GM18907 (cell line): ENCODE results near the gene CMKLR1.

Source experiments
- ATAC-seq: cut with Tn5 transposase; IDR thresholded peaks from one replicate; pipeline ENCODE4 v1.9.1; 2021; ENCODE audit warnings: mild to moderate bottlenecking, moderate library complexity; ENCODE audit not compliant: unreplicated experiment

CMKLR1 gene

DNA sequence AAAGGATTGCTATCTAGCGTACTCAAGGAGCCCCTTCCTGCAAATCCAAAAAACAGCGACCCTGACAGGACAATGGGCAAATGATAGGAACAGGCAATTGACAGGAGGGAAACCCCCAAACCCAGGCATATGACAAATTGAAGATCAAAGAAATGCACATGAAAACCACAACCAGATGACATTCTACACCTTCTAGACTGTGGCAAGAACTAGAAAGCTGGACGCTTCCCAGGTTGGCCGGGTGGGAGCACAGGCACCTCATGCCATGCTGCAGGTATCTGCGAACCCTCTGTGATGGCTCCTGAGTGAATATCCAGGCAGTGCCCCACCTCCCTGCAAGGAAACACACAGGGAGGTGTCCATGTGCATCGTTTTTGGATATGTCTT, 37.1 kb downstream of the CMKLR1 start:
- no peak for ATAC-seq

DNA sequence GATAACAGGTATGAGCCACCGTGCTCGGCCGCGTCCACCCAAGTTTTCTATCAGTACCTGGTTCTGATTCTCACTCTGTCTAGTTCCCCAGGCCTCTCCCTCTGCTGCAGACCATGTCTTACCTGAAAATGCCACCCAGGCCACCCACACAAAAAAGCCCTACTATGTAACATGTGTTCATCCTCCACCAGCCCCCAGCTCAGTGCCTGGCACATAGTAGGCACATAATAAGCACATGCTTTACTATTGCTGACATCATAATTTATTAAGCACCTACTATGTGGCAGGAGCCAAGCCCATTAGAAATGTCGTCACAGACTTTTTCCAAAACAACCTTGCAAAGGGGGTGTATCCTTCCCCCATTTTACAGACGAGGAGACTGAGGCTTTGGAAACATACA, 37.8 kb downstream of the CMKLR1 start:
- ATAC-seq = no peak

DNA sequence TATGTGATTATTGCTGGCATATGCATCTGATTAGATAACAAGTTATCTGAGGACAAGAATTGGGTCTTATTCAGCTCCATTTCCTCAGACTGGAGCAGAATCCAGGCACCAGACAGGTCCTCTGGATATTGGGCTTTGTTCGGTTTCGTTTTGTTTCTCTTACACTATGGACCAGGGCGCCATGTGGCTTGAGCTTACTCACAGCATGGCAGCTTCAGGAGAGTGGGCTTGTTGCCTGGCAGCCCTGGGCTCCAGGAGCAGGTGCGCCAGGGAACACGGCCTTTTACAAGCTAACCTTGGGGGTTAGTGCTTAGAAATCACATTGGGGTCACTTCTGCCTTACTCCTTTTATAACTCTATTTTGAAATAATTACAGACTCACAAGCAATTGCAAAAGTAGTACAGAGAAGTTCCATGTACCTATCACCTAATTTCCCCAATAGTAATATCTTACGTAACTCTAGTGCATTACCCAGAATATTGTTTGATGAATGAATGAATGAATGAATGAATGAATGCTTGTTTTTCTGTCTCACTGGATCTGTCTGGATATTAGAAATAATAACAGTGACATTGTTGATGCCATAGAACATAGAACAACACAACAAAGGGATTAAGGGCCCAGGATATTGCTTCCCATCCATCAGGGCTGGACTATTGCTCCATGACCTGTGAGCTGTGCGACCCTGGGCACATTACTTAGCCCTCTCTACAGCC, 39.0 kb downstream of the CMKLR1 start:
- no peak for ATAC-seq

DNA sequence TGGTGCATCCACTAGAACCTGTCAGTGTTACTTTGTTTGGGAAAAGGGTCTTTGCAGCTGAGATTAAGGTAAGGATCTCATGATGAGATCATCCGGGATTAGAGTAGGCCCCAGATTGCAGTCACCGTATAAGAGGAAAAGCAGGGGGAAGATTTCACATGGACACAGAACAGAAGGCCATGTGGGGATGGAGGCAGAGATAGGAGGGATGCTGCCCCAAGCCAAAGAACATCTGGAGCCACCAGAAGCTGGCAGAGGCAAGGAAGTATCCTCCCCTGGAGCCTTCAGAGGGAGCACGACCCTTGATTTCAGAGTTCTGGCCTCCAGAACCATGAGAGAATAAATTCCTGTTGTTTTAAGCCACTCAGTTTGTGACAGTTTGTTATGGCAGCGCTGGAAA, 39.6 kb downstream of the CMKLR1 start:
- no peak for ATAC-seq

DNA sequence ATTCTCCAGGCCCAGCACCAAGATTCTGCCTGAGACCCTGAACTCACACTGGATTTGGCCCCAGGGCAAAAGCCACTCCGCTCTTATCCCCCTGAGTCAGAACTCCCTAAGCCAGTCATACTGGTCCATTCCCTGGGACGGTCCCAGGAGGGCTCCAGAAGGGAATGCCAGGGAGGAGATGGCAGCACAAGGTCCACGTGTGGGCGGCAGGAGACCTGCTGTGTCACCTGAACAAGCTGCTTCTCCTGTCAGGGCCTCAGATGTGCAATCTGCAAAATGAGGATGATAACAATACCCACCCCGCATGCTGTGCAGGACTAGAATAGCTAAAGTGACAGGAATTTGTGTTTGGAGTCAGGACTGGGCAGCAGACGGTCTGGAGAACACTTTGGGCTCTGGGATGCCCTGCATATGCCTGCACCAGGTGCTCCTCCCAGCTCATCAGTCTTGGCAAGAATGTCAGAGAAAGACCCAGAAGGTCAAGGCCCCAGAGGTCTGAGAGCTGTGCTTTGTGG, 40.3 kb downstream of the CMKLR1 start:
- no peak for ATAC-seq

DNA sequence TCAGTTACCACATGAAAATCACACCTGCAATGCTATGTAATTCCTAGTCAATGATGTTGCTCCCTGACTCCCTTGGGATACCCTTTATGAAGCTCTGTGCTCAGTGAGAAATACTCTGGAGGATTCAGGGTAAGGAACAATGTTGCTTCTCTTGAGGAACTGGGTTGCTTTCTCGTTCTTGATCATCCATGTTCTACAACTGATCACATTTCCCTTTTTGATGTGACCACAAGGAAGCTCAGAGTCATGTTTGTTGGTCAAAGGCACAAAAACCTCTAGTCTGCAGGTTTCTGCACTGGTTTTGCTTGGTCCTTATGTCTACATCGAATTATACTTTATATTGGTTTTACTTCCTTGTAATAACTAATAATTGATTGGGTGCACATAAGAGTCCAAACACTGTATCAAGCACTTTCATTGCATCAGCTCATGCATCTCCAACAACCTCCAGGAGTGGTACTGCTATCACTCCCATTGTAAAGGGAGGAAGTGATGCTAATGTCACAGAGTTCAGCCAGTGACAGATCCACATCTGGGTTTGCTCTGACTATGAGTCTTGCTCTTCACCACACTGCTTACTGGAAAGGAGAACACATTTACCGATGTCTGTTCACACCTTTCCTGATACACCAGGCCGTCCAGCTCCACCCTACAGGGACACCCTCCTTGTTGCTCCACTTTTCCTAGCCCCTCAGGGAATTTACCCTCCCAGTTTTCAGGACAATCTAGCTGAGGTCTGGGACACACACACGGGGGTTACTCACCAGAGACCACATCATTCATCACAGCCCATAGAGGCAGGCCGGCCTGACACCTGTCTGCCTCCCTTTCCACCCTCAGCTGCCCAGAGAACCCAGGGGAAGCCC, 41.0 kb downstream of the CMKLR1 start:
- peak; percentile 60 for ATAC-seq

DNA sequence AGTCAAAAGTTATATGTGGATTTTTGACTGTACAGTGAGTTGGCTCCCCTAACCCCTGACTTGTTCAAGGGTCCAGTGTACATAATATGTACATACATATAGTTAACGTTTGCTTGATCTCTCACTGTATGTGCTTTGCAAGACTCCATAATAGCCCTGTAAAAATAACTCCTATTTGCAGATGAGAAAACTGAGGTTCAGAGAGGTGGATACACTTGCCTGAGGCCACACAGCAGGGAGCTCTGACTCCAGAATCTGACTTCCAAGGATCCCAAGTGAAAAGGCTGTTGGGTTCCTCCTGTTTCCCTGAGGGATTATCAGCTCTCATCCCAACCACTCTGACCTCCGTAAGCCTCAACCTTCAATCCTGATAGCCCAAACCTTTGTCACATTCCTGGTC, 41.7 kb downstream of the CMKLR1 start:
- ATAC-seq = no peak

DNA sequence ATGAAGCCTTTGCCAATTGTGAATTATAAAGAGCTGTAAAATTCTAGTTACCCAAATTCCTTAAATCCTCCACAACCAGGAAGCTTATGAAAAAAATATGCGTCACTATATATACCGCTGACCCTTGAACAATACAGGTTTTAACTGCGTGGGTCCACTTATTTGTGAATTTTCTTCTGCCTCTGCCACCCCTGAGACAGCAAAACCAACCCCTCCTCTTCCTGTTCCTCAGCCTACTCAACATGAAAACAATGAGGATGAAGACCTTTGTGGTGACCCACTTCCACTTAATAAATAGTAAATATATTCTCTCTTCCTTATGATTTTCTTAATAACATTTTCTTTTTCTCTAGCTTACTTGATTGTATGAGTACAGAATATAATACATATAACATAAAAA, 42.2 kb downstream of the CMKLR1 start:
- no peak for ATAC-seq

DNA sequence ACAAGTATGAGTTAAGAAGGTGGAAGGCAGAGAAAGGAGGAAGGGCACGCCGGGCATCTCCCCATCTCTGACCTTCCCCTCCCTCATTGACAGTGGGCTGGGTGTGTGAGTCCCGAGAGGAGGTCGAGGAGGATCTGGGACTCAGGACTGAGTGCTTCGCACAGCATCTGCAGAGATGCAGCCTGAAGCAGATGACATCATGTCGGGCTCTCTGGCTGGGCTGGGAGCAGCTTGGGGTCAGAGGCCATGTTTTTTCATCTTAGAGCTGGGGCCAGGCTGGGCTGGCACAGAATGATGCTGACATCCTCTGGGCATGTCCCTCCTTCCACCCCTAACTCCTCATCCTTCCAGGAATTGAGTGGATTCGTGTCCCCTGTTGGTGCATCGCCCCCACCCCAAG, 43.5 kb downstream of the CMKLR1 start:
- ATAC-seq = no peak

DNA sequence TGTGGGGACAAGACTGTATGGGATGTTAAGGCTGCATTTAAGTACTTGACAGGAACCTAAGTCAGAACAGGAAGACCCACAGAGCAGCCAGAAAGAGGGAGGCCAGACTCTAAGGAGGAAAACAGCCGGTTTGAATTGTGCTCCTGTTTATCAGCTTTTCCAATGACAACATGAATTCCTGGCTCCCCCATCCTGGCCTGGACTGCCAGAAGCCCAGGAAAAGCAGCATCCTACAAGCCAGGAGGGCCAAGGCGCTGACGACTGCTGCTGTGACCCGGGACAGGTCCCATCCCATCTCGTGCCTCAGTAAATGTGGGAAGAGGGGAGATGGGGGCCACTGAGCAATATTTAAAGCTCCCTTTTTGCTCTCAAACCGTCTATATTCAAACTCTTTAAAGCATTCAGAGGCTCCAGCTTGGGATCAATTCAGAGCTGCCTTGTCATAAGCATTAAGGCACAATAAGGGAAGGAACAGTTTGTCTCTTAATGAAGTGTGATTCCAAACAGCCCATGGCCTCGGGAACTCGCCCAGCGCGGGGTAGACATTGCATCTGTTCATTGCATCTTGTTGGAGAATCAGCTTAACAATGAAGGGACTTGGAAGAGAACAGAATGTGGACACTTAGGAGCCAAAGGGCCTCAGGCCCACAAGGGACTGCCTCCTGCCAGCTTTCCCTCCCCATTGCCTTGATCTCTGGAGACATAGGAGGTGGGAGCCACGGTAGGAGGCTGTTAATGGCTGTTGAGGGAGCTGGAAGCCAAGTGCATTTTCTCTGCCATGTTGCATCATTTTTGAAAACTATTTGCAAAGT, 49.6 kb downstream of the CMKLR1 start:
- ATAC-seq = no peak

DNA sequence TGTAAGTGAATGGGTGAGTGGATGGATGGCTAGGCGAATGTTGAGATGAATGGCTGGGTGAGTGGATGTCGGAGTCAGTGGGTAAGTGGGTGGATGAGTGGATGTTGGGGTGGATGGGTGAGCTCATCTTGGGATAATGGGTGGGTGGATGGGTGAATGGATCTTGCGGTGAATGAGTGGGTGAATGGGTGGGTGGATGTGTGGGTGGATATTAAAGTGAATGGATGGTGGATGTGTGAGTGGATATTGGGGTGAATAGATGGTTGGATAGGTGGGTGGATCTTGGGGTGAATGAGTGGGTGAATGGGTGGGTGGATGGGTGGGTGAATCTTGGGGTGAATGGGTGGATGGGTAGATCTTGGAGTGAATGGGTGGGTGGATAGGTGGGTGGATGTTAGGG, 51.9 kb downstream of the CMKLR1 start:
- no peak for ATAC-seq

DNA sequence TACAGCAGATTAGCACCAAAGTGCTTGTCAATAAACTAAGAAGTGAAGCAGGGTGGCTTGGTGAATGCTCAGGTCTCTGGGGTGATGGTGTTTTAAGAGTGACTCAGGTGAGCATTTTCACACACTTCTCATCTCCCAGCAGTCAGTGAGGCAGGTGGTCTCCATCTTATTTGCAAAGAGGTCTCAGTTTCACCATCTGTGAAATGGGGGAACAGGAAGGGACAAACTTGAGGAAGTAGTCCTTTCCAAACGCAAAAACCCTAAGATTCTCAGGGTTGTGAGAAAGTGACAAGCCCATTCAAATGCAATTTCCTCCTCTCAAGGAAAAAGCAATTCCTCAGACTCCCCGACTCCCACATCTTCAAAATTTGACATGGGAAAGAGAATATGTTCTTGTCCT, 54.1 kb downstream of the CMKLR1 start:
- ATAC-seq = no peak

DNA sequence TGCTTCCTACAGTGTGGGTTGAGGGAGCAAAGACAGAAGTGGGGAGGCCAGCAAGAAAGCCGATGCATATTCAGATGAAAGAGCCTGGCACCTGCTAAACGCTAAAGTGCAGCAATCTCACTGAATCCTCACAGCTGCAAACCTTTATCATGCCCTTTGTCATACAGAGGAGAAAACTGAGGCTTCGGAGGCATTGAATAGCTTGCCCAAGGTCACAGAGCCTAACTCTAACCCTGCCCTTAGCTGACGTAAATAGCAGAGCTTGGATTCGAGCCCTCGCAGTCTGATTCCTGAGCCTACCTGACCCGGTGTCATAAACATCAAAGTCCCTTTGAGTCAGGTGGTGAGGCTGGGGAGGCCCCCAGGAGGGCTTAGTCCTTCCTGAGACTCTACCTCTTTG, 54.9 kb downstream of the CMKLR1 start:
- ATAC-seq = no peak

DNA sequence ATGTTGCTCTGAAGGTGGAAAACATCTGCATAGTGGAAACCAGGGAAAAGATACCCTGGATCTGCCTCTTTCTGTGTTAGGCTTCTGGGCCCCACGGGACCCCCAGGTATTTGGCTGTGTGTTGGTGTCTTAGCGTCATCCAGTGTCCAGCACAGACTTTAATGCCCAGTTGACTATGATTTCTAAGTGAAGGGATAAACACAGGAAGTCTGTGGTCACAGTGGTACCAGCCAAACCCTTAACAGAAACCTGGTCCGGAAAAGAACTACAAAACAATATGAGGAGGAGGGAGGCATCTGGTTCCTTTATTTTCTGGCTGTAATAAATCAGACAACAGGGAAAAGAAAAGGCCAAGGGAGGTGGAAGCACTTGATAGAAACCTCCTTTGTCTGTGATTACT, 56.4 kb downstream of the CMKLR1 start:
- ATAC-seq = no peak

DNA sequence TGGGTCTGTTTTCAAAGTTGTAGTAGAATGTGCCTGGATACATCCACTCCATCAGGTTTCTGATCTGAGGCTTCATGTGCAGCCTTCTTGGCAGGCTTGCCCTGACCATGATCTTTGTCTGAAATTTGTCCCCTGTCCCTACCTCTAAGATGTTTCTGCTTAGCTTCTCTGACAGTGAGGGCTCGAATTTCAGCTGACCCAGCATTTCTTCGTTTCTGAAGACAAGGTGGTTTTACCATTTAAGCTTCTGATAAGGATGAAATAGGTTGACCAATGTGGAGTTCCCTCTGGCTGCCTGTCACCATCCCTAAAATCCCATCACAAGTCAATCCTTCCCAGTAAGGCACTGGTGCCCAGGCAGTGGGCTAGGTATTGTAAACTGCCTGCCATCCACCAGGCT, 57.0 kb downstream of the CMKLR1 start:
- no peak for ATAC-seq

DNA sequence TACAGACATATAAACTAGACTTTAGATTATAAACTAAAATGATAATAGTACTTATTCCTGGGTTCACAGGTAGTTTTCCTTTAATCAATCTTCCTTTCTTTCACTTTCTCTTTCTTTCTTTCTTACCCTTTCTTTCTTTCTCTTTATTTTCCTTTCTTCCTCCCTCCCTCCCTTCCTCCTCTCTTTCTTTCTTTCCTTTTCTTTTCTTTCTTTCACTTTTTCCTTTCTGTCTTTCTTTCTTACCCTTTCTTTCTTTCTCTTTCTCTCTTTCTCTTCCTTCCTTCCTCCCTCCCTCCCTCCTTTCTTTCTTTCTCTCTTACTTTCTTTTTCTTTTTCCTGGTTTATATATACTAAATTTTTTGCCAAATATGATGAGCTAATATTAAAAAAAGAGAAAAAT, 61.5 kb downstream of the CMKLR1 start:
- no peak for ATAC-seq

DNA sequence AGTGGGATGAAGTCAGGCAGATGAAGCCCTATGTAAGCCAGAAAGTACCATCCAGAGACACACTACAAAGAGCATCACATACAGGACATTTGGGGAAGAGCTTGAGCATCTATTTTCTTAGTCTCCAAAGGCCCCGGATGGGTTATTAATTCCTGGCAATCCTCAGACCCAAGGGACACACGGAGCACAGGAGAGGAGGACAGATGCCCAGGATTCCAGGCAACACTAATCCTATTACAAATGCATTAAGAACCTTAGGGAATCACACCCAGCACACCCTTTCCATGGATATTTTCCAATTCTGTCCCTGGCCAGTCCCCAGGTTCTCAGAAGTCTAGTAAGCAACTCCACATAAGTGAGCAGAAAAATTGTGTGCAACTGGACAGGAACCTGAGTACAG, 65.9 kb downstream of the CMKLR1 start:
- ATAC-seq = no peak

DNA sequence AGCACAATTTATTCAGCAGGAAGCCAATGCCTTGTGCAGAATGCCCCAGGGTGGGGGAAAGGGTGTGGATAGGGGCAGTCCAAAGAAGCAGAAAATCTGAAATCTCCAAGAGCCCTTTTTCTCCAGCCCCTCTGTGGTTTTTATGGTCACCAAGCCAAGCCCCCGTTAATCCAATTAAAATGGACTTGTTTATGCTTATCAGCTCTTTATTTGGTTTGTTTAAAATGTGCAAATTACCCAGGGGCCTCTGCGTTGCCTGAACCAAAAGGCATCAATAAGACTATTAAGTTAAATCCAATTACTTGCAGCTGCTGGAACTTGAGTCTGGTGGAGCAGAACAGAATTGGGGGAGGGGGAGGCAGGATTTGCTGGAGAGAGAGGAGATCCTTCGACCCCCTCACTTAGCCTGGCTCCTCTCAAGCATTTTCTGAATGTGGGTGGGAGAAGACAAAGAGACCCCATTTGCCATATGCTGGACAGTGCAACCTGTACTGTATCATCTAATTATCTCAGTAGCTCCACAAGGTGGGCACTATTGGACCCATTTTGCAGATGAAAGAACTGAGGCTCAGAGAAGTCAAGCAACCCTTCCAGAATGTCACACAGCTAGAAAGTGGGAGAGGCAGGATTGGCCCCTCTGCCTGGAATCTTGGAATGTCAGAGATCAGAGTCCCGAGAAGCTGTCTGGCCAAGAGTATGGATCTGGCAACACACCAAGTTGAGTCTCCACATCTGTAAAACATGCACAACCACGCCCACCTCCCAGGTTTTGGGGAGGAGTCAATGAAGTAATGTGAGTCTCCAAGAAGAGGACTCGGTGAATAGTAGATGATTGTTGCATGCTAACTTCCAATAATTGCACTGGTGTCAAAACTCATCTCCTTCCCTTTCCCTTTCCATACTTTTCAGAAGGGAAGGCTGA, 66.9 kb downstream of the CMKLR1 start:
- no peak for ATAC-seq

DNA sequence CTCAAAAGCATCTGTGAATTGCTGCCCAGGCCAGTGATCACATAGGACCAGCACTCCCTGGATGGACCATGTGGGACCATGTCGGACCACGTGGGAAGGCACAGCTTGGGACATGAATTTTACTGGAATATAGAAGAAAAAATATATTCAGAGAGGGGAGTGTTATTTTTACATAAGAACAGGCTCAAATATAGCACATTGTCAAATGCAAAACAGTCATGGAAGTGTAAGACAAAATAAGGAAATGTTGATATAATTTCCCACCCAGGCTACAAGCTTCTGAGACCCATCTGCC, 68.3 kb downstream of the CMKLR1 start:
- no peak for ATAC-seq

DNA sequence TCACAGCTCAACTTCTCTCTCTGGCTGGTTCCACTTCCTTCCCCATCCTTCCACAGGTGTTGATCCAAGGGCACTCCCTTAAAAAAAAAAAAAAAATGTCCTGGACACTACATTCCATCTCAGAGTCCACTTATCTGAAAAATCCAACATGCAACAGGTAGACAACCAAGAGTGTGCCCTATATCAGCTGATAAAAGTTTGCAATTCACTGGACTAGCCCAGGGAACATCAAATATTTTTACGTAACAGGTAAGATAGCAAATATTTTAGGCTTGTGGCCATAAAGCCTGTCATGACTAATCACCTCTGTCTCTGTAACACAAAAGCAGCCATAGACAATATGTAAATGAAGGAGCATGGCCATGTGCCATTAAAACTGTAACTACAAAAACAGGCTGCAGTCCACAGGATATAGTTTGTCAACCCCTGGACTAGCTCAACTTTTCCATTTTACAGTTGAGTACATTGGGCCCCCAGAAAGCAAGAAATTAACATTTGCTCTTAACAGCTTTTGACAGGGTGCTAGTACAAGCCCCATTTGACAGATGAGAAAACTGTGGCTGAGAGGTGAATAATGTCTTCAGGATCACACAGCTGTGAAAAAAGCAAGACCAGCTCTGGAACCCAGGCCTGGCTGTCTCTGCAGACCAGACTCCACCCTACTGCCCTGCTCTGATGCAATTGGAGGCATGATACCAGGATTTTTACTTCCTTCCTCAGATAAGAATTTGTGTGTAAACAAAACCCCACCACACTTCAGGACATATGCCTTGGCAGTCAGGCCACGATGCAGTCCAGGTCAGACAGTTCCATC, 68.9 kb downstream of the CMKLR1 start:
- ATAC-seq = no peak
